HEK293T (cell line): ENCODE results near the gene ZNF789.

Source experiments
- BHLHE40 ChIP-seq: fragments of 450-650 bp; IDR thresholded peaks from 2 replicates; pipeline ENCODE4 v1.6.1; 2016; ENCODE audit warnings: mild to moderate bottlenecking, moderate library complexity, borderline replicate concordance
- PKNOX1 ChIP-seq: fragments of 450-650 bp; IDR thresholded peaks from 2 replicates; pipeline ENCODE4 v1.6.1; 2016
- TARDBP ChIP-seq: fragments of 450-650 bp; IDR thresholded peaks from 2 replicates; pipeline ENCODE4 v1.6.1; 2016

GRCh38 chr7:99473315-99473596, 566 bp downstream of the ZNF789 start:
- TF ChIP-seq PKNOX1 (no peak), TARDBP (no peak), BHLHE40 (no peak)
